D341Med (cell line): Measurements from ENCODE around the gene ARHGEF9.
"Not testable (repeated sequence)": the region's sequence is repeated elsewhere in the genome, so short reads cannot be mapped to it uniquely, and the experiment has no call there.

Experiments
- DNase-seq: peaks from one replicate; pipeline ENCODE4 v3.0.0; 2012; ENCODE audit warnings: low spot score

ARHGEF9 gene

DNA sequence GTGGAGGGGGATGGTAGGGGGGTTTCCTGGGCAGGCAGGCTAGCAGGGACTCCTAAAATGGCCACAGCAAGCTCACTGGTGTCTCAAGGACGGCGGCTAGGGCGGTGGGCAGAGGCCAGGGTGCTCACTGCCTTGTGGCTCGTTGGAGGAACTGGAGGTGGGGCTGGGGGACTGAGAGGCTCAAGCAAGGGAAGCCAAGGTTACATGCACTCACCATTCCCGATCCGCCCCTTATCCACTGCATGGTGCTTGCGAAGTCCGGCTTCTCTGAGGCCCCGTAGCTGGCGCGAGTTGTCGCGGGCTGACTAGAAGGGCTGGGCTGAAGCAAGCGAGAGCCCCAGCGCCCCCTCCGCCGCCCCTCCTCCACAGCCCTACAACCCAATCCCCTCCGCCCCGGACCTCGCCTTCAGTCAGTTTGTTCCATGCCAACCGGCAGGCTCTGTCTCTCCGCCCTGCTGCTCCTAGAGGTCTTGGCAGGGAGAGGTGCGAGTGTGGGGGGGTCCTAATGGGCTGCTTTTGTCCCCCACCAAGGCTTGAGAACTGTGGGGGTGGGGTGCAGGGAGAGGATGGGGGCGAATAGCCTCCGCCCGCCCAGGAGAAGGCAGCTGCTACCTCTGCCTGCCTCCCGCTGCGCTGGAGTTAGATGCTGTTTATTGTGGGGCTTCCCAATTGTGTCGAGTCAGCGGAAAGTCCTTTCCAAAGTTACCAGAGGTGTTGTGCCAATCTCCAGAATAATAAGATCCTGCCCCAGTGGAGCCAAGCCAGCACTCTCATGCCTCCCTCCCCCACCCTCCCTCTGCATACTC, at the start of gene ARHGEF9:
Gene ARHGEF9, minus strand, starts transcription at position 313 of the 806 bp plus-strand sequence. Its CDS starts 69 bp downstream, at position 244.
- DNase-seq = no peak

- DNase-seq = not testable (repeated sequence)
Observed at GRCh38 chrX:63825446-63825845, 40.4 kb upstream of the ARHGEF9 start.

DNA sequence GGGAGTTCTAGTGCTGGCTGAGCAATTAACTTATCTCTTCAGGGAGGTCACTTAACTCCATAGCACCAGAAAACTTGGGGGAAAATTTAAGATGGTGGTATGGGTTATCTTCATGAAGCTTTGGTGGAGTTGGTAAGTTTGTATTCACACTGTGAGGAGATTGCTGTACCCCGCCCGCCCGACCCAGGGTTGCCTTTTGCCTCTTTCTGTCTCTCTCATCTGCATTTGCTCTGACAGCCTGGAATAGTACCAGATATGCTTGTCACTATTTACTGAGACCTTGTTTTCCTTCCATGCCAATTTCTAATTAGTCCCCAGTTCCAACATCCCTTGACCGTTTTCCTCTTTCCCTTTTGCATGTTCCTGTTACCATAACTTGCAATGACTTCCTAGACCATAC, 33.1 kb upstream of the ARHGEF9 start:
- no peak for DNase-seq

DNA sequence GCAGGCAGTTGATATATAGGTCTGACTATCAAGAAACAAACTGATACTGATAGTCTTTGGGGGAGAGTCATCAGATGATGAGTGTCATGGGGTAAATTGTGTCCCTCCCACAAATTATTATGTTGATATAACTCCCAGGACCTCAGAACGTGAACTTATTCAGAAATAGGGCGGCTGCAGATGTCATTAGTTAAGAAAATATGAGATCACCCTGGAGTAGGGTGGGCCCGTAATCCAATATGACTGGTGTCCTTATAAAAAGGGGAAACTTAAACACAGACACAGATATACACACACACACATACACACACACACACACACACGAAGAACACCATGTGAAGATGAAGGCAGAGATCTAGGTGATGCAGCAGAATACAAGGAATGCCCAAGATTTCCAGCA, 32.7 kb upstream of the ARHGEF9 start:
- DNase-seq = no peak

GRCh38 chrX:63812823-63813222, 27.8 kb upstream of the ARHGEF9 start:
- no peak for DNase-seq

- DNase-seq = no peak
Observed at GRCh38 chrX:63810746-63811145, 25.7 kb upstream of the ARHGEF9 start.

DNA sequence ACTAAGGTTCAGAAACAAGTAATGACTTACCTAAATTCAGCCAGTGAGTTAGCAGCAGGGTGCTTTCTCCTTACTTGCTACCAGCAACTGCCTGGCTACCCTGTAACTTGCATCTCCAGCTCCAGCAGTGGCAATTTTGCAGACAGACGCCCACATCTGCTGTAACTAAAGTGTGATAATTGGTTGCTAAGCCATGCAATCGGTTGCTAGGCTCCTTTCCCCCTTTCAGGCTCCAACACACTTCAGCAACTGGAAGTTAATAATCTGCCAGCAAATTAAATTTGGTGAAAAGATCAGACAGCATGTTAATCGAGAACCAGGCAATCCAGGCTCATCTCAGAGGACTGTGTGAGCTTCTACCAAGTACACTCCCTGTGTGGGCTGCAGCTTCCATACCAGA, 24.2 kb upstream of the ARHGEF9 start:
- peak; percentile 25 for DNase-seq

- not testable (repeated sequence) for DNase-seq
Observed at GRCh38 chrX:63795406-63795805, 10.4 kb upstream of the ARHGEF9 start.

DNA sequence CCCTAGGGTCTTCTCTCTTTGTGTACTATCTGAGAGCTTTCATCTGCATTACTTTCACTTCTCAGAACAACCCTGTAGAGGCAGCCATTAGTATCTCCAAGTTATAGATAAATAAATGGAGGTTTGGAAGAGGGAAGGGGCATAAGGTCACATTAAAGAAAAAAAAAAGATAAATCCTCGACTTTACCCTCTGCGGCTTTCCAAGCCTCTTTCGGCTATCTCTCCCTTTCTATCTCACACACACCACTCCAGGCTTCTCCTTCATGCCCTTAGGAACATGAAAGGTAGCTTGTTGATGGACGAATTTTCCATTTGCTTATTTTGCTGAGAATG, 660 bp upstream of the ARHGEF9 start:
- no peak for DNase-seq

GRCh38 chrX:63784346-63784901, 590 bp downstream of the ARHGEF9 start:
- DNase-seq = no peak

GRCh38 chrX:63782515-63782914, 2.5 kb downstream of the ARHGEF9 start:
- DNase-seq = no peak

- no peak for DNase-seq
Observed at GRCh38 chrX:63768760-63769159, 16.3 kb downstream of the ARHGEF9 start.

GRCh38 chrX:63765712-63766111, 19.3 kb downstream of the ARHGEF9 start:
- DNase-seq = no peak

- no peak for DNase-seq
Observed at GRCh38 chrX:63764946-63765345, 20.1 kb downstream of the ARHGEF9 start.

- no peak for DNase-seq
Observed at GRCh38 chrX:63761639-63762038, 23.4 kb downstream of the ARHGEF9 start.

DNA sequence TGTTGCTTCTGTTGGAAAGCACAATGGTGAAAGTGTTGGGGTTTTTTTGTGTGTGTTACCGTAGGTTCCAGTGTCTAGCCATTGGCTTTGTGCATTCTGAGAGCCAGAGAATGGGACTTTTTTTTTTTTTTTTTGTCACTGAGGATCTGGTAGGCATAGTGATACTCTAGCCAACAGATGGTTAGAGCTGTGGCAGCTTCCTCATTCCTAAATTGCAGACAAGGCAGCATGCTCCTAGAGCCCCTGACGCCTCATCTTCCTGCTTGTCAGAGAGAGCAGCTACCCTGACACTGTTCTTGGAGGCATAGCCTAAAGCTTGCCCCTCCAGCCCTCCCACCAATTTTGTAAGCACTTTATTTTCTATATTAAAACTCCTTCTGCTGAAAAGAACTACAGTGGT, 27.0 kb downstream of the ARHGEF9 start:
- no peak for DNase-seq

DNA sequence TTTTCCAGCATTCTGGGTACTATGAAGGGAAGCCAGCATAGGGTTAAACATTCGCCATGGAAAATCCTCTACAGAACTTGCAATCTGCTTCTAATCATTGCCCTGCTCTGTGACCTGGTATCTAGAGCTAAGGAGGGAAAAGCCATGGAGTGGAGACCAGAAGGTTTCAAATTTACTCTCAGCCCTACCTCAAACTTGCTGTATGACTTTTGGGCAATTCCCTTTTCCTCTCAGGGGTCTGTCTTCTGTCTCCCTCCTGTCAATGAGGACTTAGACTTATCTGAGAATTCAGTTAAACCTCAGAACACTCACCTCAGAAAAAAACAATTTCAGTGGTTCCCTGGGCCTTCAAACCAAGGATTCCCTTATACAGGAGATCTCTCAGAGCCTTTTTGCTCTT, 29.1 kb downstream of the ARHGEF9 start:
- DNase-seq = no peak

DNA sequence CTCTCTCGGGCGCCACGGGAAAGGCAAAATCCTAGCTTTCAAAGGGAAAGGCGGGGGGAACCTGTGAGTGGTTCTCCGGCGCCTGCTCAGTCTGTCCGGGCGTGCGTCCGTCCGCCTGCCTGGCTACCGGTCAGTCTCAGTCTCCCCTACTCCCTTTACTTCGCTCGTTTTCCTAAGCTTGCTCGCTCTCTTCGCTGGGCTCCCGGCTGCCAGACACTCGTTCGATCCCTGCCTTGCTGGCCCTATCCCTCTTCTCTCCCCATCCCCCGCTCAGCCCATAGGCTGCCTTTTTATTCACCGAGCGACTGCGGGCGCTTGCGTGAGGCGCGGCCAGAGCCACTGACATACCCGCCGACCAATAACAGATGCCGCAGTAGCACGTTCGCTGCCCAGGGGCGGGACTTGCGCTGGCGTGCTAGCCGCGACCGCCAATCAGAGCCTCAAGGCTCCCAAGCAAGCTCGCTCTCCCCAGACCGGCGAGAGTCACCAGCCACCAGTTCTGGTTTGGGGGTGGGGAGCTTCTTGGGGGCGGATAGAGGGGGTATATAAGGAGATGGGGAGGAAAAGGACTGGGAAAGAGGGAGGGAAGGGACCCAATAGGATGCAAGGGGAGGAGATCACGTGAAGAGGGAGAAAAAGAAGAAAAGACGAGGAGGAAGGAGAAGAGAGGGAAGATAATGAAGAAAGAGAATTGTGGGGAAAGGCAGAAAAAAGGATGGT, 30.0 kb downstream of the ARHGEF9 start:
- peak; percentile 89 for DNase-seq

DNA sequence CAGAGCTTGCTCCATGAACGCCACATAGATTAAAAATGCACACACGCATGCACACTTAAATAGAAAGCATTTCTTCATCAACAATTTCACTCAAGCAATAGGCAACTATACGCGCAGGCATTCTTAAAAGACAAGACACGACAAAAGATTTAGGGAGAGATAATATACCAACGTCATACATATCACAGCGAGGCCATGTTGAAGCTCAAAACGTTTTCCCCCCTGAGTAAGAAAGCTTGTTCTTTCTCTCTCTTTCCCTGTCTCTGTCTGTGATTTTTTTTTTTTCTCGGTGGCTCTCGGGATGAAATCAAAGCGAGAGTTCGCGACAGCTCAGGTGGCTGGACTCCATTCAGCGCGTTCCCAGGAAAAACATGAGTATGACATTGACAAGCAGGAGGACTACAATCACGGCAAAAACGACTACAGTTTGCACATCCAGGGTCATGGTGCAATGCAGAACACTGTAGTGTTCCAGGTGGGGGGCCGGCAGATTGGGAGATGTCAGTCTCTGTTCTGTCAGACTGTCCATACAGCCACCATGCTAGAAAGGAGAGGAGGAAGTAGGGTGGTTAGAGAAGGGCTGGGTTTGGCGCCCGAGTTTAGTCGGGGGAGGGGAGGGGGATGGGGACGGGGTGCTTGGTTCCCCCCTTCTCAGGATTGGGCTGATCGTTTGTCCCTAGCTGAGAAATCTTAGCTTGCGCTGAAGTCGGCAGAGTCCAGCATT, 30.7 kb downstream of the ARHGEF9 start:
- no peak for DNase-seq

GRCh38 chrX:63751481-63751880, 33.5 kb downstream of the ARHGEF9 start:
- DNase-seq = no peak

DNA sequence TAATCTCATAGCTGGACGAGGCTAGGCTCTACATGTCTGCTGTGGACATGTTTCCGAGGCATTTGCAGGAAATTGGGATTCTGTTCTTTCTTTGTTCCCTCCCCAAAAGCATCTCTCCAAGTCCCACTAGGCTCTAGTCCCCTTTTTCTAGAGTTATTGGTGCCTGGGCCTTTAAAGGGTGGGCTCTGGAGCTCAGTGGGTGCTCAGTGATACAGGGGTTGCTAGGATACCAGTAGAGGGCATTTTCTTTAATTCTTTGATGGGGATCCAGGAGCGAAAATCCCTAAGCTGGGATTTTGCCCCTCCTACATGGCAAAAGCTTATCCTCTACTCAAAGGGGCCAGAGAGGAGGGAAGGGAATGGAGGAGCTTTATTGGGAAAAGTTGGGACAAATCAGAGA, 34.2 kb downstream of the ARHGEF9 start:
- DNase-seq = peak; percentile 70

DNA sequence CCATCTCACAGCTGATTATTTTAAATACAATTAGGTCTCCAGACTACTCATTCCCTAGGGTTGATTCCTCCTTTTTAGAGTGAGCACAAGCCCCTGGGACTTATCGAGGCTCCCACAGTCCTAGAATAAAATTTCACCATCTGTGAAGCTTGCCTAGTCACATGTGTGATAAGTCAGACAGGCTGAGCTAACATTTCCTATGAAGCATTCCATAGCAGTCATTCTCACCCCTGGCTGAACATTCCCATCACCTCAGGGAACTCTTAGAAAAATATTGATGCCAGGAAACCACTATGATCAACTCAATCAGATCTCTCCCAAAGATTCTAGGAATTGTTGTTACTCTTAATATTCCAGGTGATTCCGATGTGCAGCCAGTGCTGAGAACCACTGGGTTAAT, 37.7 kb downstream of the ARHGEF9 start:
- no peak for DNase-seq

GRCh38 chrX:63746715-63747114, 38.3 kb downstream of the ARHGEF9 start:
- DNase-seq = no peak
